Measurements from ENCODE around the gene MAST1.
A peak's percentile ranks its signal among the peaks of the same experiment; 100 is the strongest.
"Not testable (repeated sequence)": the region's sequence is repeated elsewhere in the genome, so short reads cannot be mapped to it uniquely, and the experiment has no call there.

MAST1 gene

DNA sequence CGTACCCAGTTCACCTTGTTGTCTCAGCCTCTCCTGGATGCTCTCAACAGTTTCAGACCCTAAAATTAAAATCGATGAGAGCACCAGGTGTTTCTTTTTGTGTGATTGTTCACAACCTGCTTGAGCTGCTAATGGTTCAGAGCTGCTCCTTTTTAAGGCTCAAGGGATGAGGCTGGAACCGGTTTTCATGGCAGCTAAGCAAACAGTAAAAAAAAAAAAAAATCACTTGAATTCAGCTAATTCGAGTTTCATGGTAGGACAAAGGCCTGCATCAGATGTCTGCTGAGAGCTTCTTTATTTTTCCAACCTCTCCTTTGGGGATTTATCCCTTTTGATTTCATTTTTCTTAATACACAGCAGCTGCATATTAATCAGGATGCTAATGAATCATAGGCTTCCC, 74.3 kb downstream of the MAST1 start:
- peak; percentile 59 for DNase-seq

DNA sequence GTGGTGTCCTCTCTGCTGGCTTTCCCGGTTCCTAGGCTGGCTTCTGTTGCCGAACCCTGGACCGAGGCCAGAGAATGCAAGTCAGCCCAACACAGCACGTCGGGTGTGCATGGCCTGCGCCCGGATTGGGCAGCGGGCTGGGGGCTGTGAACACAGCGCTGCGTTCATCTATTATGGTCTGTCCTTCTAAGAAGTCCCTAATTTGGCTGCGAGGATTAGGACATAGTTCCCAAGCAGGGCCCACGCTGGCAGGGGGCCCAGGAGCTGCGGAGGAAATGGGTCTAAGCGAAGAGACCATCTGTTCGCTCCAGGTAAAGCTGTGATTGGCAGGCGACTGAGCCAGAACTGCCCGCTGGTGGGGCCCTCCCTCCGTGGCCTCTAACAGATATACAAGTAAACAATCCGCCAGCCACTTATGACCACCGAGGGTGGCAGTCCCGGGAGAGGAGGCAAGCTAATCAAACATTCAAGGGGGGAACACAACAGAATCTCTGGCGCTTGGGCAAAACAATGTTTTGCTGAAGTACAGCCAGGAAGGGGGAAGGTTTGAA, 74.8 kb downstream of the MAST1 start:
- peak; percentile 96 for DNase-seq

DNA sequence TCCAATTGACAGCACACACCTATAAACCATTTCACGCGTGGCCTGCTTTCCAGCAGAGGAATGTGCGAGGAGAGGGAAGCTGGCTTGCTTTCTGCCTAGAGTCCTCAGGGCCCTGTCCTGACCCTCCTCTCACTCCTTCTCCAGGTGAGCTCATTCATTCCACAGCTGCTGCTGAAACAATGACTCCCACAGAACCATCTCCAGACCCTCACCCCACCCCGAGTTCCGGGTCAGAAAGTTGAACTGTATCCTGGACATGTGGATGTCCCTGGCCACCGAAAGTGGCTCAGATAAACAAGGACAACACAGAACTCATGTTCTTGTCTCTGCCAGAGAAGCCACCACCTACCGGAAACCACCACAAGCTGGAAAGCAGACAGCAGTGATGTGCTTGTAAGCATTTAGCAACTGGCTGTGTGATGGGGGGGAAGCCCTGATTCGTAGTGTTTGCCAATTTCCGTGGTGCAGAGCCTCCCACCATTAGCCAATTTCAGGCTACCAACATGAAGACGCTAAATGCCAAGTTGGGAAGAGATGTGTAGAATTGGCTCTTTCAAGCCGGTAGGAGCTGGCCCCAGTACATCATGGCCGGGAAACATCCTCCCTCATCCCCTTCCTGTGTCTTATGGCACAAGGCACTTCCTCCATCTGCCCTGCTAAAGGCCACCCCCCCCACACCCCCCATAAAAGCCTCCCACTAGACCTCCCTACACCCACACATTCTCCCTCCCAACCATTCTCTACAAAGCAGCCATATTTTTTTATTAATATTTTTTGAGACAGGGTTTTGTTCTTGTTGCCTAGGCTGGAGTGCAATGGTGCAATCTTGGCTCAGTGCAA, 75.8 kb downstream of the MAST1 start:
- DNase-seq = no peak

DNA sequence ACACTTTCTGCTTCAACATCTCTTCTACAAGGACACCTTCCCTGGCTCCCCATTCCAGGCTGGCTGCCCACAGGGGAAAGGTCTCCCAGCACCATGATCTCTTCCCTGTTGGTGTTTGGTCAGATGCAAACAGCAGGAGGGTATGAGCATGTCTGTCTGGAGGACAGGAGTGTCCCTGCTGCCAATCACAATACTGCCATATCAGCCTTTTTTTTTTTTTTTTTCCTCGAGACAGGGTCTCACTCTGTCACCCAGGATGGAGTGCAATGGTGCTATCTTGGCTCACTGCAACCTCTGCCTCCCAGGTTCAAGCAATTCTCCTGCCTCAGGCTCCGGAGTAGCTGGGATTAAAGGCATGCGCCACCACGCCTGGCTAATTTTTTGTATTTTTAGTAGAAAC, 77.5 kb downstream of the MAST1 start:
- DNase-seq = not testable (repeated sequence)

DNA sequence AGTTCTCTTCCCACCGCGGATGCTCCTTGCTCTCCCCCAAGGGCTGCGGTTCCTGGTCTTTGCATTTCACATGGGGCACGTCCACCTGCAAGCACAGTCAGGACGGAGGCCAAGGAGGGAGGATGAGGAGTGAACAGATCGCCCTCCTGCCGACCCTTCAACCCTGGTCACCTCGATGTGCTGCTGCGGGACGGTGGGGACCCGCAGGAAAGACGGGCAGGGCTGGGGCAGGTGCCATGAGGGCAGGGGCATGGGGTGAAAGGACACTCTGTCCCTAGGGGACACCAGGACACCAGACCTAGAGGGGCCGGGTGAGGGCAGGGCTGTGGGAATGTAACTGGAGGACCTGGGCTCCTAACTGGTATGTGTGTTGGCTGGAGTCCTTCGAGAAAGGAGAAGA, 79.9 kb downstream of the MAST1 start:
- DNase-seq = no peak

DNA sequence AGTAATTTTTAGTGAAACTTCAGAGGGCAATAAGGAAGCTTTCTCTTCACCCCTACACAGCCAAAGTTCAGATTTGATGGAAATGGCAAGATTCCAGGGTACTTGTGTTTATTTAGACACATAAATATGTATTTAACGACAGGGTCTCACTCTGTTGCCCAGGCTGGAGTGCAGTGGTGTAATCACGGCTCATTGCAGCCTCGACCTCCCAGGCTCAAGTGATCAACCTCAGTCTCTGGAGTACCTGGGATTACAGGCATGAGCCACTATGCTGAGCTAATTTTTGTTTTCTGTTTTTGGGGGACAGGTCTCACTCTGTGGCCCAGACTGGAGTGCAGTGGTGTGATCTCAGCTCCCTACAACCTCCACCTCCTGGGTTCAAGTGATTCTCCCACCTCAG, 82.7 kb downstream of the MAST1 start:
- DNase-seq = no peak

DNA sequence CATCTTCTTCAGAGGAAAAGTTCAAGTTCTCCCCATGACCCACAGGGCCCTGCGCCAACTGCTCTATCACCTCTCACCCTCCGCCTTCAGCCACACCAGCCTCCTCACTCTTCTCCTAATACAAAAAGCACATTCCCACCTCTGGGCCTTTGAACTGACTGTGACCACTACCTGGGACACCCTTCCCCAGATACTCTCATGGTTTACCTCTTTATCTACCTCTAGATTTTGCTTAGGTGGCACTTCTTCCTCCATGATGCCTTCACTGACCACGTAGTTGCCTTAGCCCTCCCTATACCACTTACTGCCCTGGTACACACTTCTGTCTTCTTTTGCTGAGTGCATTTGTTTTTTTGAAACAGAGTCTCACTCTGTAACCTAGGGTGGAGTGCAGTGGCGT, 84.6 kb downstream of the MAST1 start:
- no peak for DNase-seq
